ENCODE data around the gene CA12. TPM values are rescaled to one million over a fixed set of nuclear protein-coding genes. Genes with fewer than 3 reads are reported as not detected.

The CA12 gene
- total and polyA plus RNA-seq, 2 of the 8 experiments (the other 6 are each of a cell fraction or from before 2014, with no cell fraction given): 4.7 to 4.9 TPM

GRCh38 chr15:63420333-63420747 is 38.7 kb upstream of the CA12 start (continued):
- TF ChIP-seq BRCA1 (IDR thresholded peaks at IDR 0.05; ENCODE audit: low read depth, low read length): no peak
- no peak for TF ChIP-seq TBP (IDR thresholded peaks at IDR 0.05; ENCODE audit: low read depth, low read length)
- TF ChIP-seq CHD1 (IDR thresholded peaks at IDR 0.05; ENCODE audit: low read depth, low read length): no peak
- TF ChIP-seq KDM4A (IDR thresholded peaks at IDR 0.05; ENCODE audit: low read depth, low read length, severe bottlenecking): no peak
- peak; percentile 73 for TF ChIP-seq BACH1 (IDR thresholded peaks at IDR 0.05; ENCODE audit: low read length)
- no peak for TF ChIP-seq TEAD4 (IDR thresholded peaks at IDR 0.05; ENCODE audit: low read depth, low read length)
- TF ChIP-seq ZNF274 (IDR thresholded peaks at IDR 0.05; ENCODE audit: borderline replicate concordance, extremely low read depth, low read length): no peak
- no peak for TF ChIP-seq CHD7 (IDR thresholded peaks at IDR 0.05; ENCODE audit: insufficient replicate concordance, low read length)
- peak in 1 of 3 experiments; percentile 8; a peak in 1 of 4 replicates for TF ChIP-seq CTCF (IDR thresholded peaks at IDR 0.05; ENCODE audit: control extremely low read depth in 1 of 3, insufficient read depth in 1 of 3, low read depth in 1 of 3, low read length in 3 of 3)
